HL-60 (cell line): ENCODE data around the gene KLHL28.

Experiments
- CTCF ChIP-seq: IDR thresholded peaks from one replicate; pipeline ENCODE4 v1.5.1; 2011; ENCODE audit warnings: low read length, control low read depth, inconsistent platforms; ENCODE audit not compliant: insufficient read depth
- GABPA ChIP-seq: IDR thresholded peaks from 2 replicates; pipeline ENCODE4 v1.6.1; 2012; ENCODE audit warnings: low read depth
- POLR2AphosphoS5 ChIP-seq: IDR thresholded peaks from 2 replicates; pipeline ENCODE4 v1.6.1; 2012; ENCODE audit warnings: low read depth
- REST ChIP-seq: IDR thresholded peaks from 2 replicates; pipeline ENCODE4 v1.6.1; 2012; ENCODE audit warnings: low read depth; ENCODE audit not compliant: insufficient replicate concordance
- SPI1 ChIP-seq: IDR thresholded peaks from 2 replicates; pipeline ENCODE4 v1.6.1; 2012; ENCODE audit warnings: low read depth, mild to moderate bottlenecking, borderline replicate concordance

GRCh38 chr14:44995770-44996294, 34.1 kb upstream of the KLHL28 start:
- no peak for TF ChIP-seq CTCF
- no peak for TF ChIP-seq REST
- TF ChIP-seq POLR2AphosphoS5, result no peak
- TF ChIP-seq GABPA, result no peak
- TF ChIP-seq SPI1, result no peak
